Measurements from ENCODE around the gene FAM217B. TPM values are rescaled to one million over a fixed set of nuclear protein-coding genes. Genes with fewer than 3 reads are reported as not detected.
A peak's percentile ranks its signal among the peaks of the same experiment; 100 is the strongest.

Gene FAM217B
- total RNA-seq, 4 donors from 2014 or later: 3.7 to 16.6 (median 5.7) TPM

DNA sequence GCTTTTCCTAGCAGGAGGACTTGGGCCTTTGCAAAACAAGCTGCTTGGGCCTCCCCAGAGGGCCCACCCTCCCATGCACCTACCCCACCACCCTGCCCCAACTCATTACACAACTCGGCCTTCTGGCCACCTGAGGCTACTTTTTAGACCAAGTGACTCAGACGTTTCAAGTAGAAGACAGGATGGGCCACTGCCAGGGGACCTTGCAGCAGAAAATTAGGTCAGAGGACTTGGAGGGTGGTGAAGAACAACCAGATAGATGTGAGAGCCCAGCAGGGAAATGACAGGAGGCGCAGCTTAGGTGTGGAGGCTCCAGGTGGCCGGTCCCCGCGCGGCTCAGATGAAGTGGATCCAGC lies 1.5 kb upstream of the FAM217B start:
- ATAC-seq (ENCODE audit: low FRiP score) (no peak), DNase-seq (ENCODE audit: low spot score) (no peak)
- no peak for TF ChIP-seq CTCF (IDR thresholded peaks at IDR 0.05)

- no peak for TF ChIP-seq CTCF (IDR thresholded peaks at IDR 0.05)
- DNase-seq (ENCODE audit: low spot score) (no peak), ATAC-seq (ENCODE audit: low FRiP score) (peak; percentile 2)
These were observed 924 bp upstream of the FAM217B start for GRCh38 chr20:59939052-59939878.

DNA sequence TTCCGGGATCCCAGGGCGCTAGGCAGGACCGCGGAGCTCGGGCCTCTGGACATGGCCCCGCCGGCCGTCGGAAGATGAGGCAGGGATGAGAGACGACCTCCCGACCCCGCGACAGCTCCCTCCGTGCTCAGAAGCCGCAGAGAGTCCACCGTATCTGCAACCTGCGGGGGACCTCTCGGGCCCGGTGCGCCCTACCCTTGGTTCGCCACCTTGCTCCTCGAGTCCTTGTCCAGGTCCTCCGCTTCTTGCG lies 385 bp upstream of the FAM217B start:
- no peak for DNase-seq (ENCODE audit: low spot score)
- ATAC-seq (ENCODE audit: low FRiP score): peak; percentile 18
- no peak for TF ChIP-seq CTCF (IDR thresholded peaks at IDR 0.05)

DNA sequence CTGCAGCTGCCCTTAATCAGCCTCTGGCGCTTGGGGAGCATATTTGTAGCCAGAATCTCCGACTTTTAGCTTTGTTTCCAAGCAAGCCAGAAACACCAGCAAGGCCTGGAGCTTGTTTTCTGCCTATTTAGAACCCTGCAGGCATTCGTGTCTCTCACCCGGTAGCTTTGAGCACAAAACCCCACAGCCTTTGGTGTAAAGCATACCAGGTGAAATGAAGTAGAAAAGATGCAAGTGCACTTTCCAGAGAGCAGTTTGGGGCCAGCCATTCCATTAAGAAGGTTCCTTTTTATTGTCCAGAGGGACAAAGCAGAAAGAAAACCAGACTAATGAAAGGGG lies 736 bp downstream of the FAM217B start:
- no peak for TF ChIP-seq CTCF (IDR thresholded peaks at IDR 0.05)
- DNase-seq (ENCODE audit: low spot score) (no peak), ATAC-seq (ENCODE audit: low FRiP score) (no peak)

DNA sequence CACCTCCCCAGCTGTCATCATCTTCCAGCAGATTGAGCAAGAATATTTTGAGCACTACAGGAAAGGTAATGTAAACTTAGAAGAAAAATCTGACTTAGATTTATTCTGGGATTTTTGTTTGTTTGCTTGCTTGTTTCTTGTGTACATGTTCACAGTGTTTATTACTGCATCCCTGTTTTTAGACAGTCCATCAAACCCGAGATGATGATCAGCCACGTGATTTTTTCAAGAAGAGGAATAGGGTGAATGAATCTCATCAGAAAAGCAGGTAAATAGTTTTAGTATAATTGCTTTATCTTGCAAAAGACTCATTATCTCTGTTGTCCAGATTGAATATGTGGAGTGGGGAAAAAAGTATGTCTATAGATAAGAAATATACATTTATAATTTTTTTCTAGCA lies 2.1 kb downstream of the FAM217B start:
- DNase-seq (ENCODE audit: low spot score) (no peak), ATAC-seq (ENCODE audit: low FRiP score) (no peak)
- no peak for TF ChIP-seq CTCF (IDR thresholded peaks at IDR 0.05)

GRCh38 chr20:59944726-59945125 lies 4.5 kb downstream of the FAM217B start:
- DNase-seq (ENCODE audit: low spot score) (no peak), ATAC-seq (ENCODE audit: low FRiP score) (no peak)
- TF ChIP-seq CTCF (IDR thresholded peaks at IDR 0.05): no peak

GRCh38 chr20:59945175-59945574 lies 5.0 kb downstream of the FAM217B start:
- TF ChIP-seq CTCF (IDR thresholded peaks at IDR 0.05): no peak
- no peak for ATAC-seq (ENCODE audit: low FRiP score)
- DNase-seq (ENCODE audit: low spot score): no peak
